ENCODE measurements around the gene NELL2.

NELL2 gene

GRCh38 chr12:44477331-44477980 is 398.7 kb downstream of the NELL2 start:
- no peak for DNase-seq (ENCODE audit: low read depth in 2 of 2)

DNA sequence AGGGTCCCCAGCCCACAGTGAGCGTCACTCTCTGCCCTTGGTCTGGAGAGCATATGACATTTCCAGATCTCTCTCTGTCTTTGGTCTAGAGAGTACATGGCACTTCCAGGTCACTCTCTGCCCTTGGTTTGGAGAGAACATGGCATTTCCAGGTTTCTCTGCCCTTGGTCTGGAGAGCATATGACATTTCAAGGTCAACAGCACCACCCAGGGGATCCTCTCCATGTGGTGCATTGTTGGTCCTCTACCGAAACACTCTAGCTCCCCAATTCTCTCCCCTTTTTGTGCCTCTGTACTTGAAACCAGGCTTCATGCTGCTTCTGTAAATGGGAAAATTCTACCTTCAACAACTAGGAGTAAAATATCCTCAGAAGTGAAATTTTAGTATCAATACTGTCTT is 399.4 kb downstream of the NELL2 start:
- no peak for DNase-seq (ENCODE audit: low read depth in 2 of 2)

DNA sequence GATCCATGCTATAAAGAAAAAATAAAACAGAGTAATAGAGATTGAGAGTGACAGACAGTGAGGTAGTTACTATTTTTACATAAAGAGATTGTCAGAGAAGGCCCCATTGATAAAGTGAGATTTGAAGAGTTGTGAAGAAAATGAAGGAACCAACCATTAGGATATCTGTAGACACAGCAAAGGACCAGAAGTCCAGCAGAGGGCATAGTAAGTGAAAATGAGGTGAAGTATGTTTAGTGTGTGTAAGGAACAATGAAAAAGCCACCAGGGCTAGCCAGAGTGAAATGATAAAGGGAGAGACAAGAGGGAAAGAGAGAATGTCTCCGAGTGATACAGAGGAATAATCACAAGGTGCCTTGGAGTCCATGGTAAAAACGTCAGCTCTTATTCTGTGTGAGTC is 411.0 kb downstream of the NELL2 start:
- DNase-seq (ENCODE audit: low read depth in 2 of 2): no peak

DNA sequence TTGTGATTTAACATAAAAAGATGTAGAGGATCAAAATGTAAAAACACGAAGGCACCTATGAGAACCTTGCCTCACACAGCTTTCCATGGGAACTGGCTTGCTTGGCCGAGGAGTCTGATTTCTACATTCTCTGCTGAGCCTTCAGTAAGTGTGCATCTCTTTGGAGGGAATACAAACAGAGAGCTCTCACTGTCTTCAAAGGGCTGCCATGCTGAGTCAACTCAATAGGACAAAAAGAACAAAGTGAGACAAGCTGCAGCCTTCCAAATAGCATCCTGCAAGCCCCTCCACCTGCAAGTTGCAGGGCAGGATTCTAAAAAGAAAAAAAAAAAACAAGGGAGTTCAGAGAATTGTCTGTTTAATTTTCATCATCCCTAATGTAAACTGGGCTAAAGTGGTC is 411.9 kb downstream of the NELL2 start:
- DNase-seq (ENCODE audit: low read depth in 2 of 2): no peak

DNA sequence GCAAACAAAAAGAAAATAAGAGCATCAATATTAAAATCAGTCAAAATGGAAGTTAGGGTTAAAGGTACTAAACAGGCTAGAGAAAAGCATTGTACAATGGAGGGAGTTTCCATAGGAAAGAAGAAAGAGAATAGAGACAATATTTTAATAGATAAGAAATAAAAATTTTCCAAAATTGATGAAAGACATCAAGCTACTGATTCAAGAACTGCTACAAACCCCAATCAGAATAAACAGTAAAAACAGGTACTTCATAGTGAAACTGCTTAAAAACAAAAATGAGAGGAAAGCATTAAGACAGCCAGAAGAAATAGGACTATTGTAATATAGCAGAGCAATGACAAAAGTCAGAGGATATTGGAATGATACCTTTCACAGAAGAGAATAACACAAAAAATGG is 413.4 kb downstream of the NELL2 start:
- DNase-seq (ENCODE audit: low read depth in 2 of 2): no peak

DNA sequence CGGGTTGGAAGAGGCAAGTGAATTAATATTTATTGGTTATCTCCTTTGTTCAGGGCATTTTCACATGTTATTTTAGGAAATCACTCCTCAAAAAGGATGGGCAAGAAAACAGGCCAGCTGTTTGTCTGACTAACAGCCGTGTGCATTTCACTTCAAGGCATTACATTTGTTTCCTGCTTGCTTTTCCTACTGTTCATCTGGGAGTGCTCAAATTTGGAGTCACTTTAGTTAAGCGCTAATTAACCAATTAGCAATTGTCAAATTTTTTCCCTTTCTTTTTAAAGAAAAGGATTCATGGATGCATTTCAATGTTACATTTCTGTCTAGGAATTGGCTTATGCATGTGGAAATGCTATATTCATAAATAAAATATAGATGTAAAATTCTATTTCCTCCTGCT is 415.9 kb downstream of the NELL2 start:
- DNase-seq (ENCODE audit: low read depth in 2 of 2): no peak

- no peak for DNase-seq (ENCODE audit: low read depth in 2 of 2)
Observed at GRCh38 chr12:44459569-44459968, 416.5 kb downstream of the NELL2 start.

All from activated CD4-positive, alpha-beta T cell treated with anti-CD3 and anti-CD28 coated beads for 24 hours (primary cell).